Kasumi-1 (cell line): ENCODE results near the gene SFTPA1.
"Not testable (repeated sequence)": the region's sequence is repeated elsewhere in the genome, so short reads cannot be mapped to it uniquely, and the experiment has no call there.

Experiments
- DNase-seq, 2 experiments: peaks; one replicate each; lab custom pipeline; 2025; lab: John Stamatoyannopoulos, UW

SFTPA1 gene

DNA sequence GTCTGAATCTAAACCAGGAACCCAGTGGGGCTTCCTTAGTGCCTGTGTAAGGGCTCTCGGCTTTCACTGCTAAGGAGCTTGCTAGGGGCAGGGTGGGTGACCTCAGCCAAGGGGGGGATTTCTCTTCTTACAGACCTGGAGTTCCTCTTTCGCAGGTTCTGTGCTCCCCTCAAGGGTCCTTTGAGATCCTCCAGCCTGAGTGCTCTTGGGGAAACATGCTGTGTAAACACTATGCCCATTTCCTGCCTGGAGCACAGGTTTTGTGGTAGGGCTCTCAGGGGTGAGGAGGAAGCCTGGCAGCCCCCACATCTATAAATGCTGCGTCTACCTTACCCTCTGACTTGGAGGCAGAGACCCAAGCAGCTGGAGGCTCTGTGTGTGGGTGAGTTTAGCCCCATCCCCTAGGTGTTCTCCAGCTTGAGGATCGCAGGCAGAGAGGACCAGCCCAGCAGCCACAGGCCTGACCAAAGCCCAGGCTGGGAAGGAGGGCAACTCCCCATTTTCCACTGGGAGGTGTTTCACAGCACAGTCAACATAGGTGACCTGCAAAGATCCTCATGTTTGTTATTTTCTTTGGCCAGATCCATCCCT is at the start of gene SFTPA1:
SFTPA1 (plus strand) TSS at position 339 of the 591 bp plus-strand sequence. CDS start 887 bp downstream, outside the sequence.
- DNase-seq, result no peak

DNA sequence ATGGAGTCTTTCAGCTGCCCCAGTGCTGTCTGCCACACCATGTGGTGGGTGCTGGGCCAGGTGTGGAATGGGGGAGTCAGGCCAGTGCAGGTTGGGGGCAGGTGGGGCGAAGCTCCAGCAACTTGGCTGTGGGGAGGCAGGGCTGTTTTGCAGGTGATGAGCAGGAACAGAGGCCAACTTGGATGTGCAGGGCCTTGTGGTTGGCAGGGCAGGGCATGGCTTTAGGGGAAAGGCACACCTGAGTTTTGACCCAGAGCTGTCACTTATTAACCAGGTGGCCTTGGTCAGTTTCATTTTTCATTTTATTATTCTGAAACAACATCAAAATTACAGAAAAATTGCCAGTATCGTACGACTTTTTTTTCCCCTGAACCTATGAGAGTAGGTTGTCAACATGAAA is 49.5 kb upstream of the SFTPA1 start:
- DNase-seq, result no peak

DNA sequence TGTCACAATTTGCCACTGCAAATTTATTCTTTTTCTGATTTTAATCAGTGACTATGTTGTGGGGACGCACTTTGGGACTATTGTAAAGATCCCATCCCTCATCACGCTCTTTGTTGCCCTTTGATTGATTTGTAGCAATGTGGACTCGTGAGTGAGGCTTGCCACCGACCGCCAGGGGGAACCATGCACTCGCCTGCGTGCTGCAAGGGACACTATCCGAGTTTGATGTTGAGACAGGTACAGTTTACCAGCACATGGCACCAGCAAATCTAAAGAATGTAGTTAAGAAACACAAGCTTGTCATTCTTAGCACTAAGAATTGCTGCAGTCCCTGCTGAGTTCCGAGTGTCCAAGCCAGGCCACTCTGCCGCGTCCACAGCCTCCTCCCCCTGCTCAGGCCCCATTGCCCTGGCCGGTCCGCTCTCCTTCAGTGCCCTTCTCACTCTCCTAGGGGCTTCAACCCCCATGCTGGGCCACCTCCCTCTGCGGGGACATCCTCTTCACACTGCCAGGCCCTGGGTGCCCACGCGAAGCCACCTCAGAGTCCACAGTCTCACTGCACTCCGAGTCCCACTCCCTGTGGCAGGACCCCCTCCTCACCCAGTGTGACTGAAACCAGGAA is 48.5 kb upstream of the SFTPA1 start:
- peak; percentile 55 to 73 for DNase-seq

DNA sequence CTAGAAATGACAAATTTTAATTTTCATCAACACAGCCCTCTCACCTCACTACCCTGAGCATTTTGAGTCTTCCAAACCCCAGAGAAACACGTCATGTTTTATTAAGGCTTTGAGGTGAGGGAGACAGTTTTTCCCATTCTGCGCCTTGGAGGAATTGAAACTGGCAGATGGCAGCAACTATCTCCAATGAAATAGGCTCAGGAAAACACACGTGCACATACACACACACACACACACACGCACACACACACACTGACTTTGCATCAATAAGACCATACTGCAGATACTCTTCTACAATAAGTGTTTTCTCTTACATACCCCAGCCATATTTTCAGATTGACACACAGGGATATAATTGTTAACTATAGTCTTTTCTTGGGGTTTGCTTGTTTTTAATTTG is 47.3 kb upstream of the SFTPA1 start:
- no peak for DNase-seq

DNA sequence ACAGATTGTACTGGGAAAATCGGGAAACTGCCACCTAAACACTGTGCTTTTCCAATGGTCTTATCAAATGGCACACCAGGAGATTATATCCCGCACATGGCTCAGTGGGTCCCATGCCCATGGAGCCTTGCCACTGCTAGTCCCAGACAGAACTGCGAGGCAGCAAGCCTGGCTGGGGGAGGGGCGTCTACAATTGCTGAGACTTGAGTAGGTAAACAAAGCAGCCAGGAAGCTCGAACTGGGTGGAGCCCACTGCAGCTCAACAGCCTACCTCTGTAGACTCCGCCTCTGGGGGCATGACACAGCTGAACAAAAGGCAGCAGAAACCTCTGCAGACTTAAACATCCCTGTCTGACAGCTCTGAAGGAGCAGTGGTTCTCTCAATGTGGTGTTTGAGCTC is 40.1 kb upstream of the SFTPA1 start:
- DNase-seq, result not testable (repeated sequence)

DNA sequence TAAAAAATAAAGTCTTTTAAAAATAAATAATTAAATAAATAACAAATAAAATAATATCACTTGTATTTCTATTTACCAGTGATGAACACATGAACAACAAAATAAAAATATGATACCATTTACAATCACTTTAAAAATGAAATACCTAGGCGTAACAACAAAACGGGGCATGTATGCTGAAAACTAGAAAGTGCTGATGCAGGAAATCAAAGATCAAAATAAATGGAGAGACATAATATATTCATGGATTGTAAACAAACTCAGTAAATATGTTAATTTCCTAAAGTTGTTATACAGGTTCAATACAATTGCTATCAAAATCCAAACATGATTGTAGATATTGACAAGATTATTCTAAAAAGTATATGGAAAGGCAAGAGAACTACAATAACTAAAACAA is 31.4 kb upstream of the SFTPA1 start:
- DNase-seq, result no peak

DNA sequence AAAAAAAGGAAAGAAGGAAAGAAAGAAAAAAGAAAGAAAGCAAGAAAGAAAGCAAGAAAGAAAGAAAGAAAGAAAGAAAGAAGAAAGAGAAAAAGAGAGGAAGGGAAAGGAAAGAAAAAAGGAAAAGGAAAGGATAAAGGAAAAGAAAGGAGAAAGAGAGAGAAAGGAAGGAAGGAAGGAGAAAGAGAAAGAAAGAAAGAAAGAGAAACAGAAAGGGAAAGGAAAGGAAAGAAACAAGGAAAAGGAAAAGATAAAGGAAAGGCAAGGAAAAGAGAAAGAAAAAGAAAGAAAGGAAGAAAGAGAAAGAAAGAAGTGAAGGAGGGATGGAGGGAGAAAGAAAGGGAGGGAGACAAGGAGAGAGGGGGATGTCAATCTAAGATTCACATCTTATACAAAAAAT is 29.7 kb upstream of the SFTPA1 start:
- DNase-seq, result no peak

DNA sequence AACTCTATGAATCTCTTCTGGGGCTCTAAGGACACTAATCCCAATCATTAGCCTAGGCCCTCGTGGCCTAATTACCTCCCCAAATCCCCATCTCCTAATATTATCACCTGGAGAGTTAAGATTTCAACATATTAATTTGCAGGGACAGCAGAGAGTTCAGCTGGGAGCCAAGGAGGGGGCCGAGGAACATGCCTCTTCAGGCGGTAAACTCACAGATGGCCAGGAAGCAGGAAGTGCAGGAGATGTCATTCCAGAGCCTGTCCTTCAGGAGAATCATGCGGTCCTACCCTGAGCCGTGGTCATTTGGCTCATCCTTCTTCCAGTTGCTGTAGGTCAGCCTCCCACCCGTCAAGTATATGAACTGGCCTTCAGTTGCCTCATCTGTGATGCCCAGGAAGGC is 28.6 kb upstream of the SFTPA1 start:
- DNase-seq, result no peak

DNA sequence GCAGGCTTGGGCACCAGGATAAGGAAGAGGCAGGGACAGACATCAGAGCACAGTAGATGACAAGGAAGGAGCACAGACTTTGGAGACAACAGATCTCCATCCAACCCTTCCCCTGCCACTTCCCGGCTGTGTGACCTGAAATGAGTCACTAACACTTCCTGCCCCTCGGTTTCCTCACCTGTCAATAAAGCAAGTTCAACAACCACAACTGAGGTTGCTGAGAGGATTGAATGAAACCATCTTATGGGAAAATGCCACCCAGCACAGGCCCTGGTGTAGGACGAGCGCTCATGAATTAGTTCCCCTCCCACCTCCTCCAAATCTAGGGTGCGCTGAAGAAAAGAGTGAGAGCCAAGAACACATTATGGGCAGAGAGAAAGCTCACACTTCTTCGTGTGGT is 27.8 kb upstream of the SFTPA1 start:
- not testable (repeated sequence) for DNase-seq

DNA sequence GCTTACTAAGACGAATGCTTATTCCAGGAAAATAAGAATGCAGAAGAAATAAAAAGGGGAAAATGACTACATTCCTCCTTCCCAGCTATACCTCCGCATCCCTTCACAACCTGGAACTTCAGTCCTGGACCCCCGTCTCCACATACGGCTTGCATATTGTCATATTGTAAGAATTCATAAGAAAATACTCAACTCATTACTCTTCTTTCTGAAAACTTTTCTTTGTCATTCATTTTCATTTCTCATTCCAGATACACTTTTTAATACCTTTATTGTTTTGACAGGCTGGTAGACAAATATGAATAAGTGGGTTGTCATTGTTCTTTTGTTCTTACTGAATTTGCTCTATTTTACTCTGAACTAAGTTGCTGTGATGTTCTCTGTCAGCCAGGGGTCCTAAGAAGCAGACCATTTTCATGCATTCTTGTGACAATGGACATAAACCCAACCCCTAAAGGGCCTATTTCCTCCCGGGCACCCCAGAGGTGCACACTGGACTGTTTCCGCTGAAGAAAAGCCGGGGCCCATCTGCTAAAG is 27.2 kb upstream of the SFTPA1 start:
- DNase-seq, result no peak

DNA sequence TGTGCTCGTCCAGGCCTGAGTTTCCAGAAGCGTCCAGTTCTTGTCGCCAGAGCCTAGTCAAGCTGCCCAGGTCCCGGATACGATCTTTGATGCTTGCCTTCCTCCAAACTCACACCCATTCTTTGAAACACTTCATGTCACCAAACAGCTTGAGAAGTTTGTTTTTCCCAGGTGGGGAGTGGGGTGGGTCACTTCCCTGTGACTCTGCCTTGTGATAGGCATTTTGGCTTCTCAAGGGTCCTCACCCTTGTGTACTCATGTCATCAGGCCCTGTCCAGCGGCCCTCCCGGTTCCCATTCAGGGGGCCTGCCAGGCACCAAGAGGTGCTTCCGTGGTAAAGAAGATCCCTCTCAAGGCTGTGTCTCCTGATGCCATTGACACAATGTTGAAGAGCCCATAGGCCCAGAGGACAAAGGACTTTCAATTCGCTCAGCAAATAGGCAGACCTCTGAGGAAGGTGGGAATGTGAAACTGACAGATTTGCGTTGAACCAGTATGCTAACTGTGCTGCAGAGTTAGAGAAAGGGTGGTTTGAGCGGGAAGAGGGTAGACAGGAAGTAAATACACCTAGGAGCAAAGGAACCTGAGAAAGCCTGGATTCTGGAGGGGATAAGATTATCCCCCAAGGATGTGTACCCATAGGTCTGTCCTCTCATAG is 24.7 kb upstream of the SFTPA1 start:
- no peak for DNase-seq

DNA sequence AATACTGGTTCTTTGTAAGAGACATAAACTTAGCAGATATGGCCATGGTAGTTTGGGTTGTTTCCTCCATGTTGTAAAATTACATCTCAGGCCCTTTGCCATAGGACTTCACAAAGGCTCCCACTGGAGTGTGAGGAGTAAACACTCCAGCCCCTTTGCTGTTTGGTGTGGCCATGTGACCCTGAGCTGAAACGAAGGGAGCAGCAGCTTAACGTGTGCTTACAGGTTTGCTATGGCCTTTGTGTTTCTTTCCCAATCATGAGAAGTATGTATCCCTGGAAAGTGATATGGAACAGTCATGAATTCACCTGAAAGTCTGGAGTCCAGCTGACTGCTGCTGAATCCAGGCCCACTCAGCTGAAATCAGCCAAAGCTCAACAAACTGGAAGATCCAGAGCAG is 23.8 kb upstream of the SFTPA1 start:
- DNase-seq, result no peak

DNA sequence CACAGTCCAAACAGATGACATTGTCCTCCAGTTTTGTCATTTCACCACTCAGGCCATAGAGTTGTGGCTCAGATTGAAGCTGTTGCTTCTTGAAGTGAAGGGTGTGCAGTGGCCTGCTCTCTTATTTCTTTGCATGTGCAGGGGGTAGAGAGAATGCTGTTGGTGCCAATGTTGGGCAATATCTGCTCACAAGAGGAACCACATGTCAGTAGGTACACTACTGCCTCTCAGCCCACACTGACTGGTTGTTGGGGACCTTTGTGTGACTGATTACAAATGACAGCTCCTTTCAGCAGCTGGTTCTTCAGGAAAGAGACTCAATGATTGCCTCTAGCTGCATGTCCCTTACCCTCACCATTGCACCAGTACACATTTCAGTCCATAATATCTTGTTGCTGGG is 21.9 kb upstream of the SFTPA1 start:
- no peak for DNase-seq

DNA sequence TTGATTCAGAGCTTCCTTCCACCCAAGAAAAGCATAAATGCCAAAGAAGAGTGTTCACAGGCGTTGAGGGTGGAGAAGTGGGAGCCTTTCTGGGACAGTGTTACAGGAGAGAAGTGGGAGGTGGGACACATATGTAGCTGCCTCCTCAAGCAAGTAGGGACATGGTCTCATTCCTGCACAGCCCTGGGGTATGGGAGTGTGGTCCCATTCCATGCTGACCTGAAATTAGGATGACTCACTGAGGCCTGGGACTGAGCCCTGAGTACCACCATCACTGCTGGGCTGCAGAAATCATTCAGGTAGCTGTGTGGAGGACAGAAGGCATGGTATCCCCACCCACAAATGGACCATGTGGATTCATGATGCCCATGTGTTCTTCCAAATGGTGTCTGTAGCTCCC is 17.4 kb upstream of the SFTPA1 start:
- no peak for DNase-seq

DNA sequence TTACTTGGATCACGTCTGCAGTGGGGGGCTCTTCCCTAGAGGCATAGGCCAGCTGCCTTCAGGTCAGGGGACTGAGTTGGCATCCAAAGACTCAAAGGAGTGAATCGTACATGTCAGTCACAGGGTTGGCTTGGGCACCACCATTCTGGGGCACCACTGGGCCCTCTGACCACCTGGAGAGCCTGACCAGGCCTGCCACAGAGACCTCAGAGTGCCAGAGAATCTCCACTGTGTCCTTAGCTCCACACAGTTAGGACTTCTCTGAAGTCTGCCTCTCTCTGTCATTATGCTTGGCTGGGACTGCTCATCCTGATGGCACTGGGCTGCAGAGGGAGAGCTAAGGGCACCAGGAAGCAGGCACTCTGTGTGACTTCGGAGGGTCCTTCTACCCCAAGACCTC is 16.2 kb upstream of the SFTPA1 start:
- not testable (repeated sequence) for DNase-seq

DNA sequence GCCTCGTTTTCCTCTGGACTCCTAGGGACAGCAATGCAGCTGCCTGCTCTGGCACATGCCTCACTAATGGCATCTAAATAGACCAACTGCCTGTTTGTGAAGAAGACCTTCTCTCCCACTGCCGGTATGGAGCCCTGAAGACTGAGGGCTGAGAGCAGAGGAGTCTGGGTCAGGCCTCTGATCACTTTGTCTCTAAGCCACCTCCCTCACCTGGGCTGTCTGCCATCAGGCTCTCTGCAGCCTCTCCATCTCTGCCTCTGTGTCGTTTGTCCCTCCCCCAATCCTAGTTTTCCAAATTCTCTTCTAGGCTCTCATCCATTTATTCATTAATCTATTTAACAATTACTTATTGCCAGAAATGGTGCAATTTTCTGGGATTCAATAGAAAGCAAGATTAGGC is 15.2 kb upstream of the SFTPA1 start:
- DNase-seq, result no peak

DNA sequence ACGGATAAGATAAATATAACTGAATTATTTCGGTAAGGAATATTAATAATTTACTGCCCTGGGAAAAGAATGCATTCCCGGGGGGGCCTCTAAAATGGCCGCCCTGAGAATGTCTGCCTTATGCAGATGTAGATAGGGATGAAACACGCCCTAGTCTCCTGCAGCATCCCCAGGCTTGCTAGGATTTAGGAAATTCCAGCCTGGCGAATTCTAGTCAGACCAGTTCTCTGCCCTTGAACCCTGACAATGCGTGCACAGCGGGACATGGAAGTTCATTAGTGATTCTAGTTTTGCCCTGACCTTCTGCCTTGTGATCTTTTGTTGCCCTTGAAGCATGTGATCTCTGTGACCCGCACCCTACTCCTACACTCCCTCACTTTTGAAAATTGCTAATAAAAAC is 11.1 kb upstream of the SFTPA1 start:
- not testable (repeated sequence) for DNase-seq

DNA sequence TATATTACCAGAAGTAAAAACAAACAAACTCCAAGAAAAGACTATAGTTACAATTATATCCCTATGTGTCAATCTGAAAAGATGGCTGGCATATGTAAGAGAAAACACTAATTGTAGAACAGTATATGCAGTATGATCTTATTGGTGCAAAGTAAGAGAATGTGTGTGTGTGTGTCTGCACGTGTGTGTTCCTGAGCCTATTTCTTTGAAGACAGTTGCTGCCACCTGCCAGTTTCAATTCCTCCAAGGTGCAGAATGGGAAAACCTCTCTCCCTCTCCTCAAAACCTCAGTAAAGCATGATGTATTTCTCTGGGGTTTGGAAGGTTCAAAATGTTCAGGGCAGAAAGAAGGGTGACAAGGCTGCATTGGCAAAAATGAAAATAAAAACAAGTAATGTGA is 8.8 kb upstream of the SFTPA1 start:
- no peak for DNase-seq

DNA sequence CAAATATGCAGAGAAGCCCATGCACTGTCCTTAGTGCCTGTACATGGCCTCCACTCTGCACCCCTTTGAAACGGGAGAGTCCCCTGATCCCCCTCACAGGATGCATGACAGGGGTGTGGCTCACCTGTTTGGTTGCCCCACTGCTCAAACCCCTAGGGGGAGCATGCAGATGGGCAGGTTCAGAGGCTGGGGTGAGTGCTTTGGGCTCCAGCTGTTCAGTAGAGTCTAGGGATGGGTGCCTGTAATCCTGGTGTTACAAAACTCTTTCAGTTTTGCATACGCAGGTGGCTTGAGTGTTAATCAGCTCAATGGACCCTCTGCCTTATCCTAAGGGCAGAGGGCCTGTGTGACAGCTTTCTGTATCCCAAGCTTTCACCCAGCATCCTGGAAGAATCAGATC is 7.8 kb upstream of the SFTPA1 start:
- no peak for DNase-seq

DNA sequence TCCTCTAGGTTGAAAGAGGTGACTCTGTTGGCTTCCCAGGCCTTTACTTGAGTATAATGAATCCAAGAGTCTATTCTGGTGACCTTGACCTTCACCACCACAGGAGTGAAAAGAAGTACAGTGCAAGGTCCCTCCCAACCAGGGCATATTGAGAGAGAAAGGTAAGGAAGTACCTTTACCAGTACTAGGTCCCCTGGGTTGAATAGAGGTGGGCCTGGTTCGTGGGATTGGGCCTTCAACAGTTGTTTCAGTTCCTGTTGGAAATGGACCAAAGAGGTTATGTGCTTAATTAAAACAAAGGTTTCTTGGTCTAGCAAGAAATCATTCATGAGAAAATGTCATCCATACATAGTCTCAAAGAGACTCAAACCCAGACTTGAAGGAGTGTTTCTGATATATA is 6.4 kb upstream of the SFTPA1 start:
- DNase-seq, result no peak

DNA sequence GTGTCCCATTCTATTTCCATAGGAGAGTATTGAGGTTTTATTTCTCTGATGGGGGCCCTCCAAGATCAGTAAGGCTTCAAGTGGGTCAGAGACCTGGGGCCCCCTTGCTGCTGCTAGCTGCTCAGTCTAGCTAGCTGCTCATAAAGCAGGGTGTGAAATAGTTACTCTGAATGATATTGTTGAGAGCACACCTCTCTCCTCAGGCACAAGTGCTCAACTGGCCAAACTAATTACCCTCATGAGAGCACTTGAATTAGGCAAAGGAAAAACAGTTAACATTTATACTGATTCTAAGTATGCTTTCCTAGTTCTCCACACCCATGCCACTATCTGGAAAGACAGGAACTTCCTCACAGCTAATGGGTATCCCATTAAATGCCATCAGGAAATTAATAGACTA is 5.4 kb upstream of the SFTPA1 start:
- no peak for DNase-seq

DNA sequence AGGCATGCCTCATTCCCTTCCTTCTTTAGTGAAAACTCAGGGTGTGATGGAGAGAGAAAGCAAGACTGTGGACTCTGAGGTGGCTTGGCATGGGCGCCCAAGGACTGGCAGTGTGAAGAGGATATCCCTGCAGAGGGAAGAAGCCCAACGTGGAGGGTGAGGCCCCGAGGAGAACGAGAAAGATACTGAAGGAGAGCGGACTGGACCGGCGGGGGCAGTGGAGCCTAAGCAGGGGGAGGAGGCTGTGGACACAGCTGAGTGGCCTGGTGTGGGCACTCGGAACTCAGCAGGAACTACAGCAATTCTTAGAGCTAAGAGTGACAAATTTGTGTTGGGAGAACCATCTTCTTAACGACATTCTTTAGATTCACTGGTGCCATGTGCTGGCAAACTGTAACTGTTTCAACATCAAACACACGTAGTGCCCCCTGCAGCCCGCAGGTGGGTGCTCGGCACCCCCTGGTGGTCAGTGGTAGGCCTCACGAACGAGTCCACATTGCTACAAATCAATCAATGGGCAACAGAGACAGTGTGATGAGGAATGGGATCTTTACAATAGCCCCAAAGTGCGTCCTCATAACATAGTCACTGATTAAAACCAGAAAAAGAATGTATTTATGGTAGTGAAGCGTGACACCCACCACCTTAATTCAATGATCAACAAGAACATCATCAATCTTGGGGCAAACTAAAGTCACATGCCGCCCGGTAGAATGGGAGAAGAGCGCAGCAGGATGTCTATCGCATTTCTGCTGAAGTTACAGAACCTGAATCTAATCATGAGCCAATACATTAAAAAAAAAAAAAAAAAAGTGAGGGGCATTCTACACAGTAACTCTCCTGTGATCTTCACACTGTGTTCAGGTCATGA is 2.0 kb upstream of the SFTPA1 start:
- DNase-seq, result peak; percentile 34 to 49
